ENCODE measurements around the gene SAMD13. TPM values are rescaled to one million over a fixed set of nuclear protein-coding genes. Genes with fewer than 3 reads are reported as not detected.

The SAMD13 gene
- total RNA-seq, 1 donor from 2014 or later, result 14.3 TPM

GRCh38 chr1:84257617-84258016 lies 43.9 kb upstream of the SAMD13 start:
- no peak for DNase-seq (ENCODE audit: low spot score, unreplicated experiment)
- H3K36me3 Mint-ChIP-seq (ENCODE audit: insufficient read depth), result peaks cover 7% of the 10 kb centered on the region
- H3K27me3 Mint-ChIP-seq, result no peaks in the 10 kb centered on the region
- peaks cover 15% of the 10 kb centered on the region for H3K9me3 Mint-ChIP-seq (ENCODE audit: low read depth)
- TF ChIP-seq, protein P1, sequence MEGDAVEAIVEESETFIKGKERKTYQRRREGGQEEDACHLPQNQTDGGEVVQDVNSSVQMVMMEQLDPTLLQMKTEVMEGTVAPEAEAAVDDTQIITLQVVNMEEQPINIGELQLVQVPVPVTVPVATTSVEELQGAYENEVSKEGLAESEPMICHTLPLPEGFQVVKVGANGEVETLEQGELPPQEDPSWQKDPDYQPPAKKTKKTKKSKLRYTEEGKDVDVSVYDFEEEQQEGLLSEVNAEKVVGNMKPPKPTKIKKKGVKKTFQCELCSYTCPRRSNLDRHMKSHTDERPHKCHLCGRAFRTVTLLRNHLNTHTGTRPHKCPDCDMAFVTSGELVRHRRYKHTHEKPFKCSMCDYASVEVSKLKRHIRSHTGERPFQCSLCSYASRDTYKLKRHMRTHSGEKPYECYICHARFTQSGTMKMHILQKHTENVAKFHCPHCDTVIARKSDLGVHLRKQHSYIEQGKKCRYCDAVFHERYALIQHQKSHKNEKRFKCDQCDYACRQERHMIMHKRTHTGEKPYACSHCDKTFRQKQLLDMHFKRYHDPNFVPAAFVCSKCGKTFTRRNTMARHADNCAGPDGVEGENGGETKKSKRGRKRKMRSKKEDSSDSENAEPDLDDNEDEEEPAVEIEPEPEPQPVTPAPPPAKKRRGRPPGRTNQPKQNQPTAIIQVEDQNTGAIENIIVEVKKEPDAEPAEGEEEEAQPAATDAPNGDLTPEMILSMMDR (IDR thresholded peaks at IDR 0.05; ENCODE audit: unreplicated experiment), result no peak
- H3K4me1 Mint-ChIP-seq (ENCODE audit: low read depth), result peaks cover 67% of the 10 kb centered on the region
- H3K4me3 Mint-ChIP-seq (ENCODE audit: low read depth), result no peak overlapping the region
- H3K27ac Mint-ChIP-seq, result no peak overlapping the region

- no peak for DNase-seq (ENCODE audit: low spot score, unreplicated experiment)
- peaks cover 6% of the 10 kb centered on the region for H3K36me3 Mint-ChIP-seq (ENCODE audit: insufficient read depth)
- TF ChIP-seq, protein P1 (IDR thresholded peaks at IDR 0.05; ENCODE audit: unreplicated experiment), result no peak
- H3K9me3 Mint-ChIP-seq (ENCODE audit: low read depth), result peaks cover 14% of the 10 kb centered on the region
- peak overlapping the region; percentile 94 for H3K27ac Mint-ChIP-seq
- peaks cover 73% of the 10 kb centered on the region for H3K4me1 Mint-ChIP-seq (ENCODE audit: low read depth)
- H3K27me3 Mint-ChIP-seq, result no peaks in the 10 kb centered on the region
- H3K4me3 Mint-ChIP-seq (ENCODE audit: low read depth), result no peak overlapping the region
Measured at GRCh38 chr1:84259376-84259775, 42.1 kb upstream of the SAMD13 start.

DNA sequence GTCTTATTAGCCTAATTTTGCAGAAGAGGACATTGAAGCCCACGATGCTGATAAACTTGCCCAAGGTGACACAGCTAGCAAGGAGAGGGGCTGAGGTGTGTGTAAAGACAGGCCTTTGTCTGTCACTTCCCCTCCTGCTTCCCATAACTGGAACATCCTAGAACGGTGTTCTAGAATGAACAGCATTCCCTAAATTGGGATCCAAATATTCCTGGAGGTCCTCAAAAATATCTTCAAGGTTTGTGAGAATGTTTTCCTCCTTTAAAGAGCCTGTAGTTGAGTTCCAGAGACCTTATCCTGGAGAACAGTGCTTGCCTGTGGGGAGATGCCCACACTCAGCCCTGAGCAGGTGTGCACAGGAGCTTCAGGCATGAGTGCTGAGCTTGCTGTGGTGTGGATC lies 41.5 kb upstream of the SAMD13 start:
- Mint-ChIP-seq H3K4me1 (ENCODE audit: low read depth) (peaks cover 69% of the 10 kb centered on the region), H3K27ac (peak overlapping the region; percentile 94), H3K4me3 (ENCODE audit: low read depth) (peak overlapping the region; percentile 12), H3K9me3 (ENCODE audit: low read depth) (peaks cover 12% of the 10 kb centered on the region), H3K36me3 (ENCODE audit: insufficient read depth) (peaks cover 8% of the 10 kb centered on the region), H3K27me3 (no peaks in the 10 kb centered on the region)
- TF ChIP-seq, protein P1 (IDR thresholded peaks at IDR 0.05; ENCODE audit: unreplicated experiment), result no peak
- no peak for DNase-seq (ENCODE audit: low spot score, unreplicated experiment)

DNA sequence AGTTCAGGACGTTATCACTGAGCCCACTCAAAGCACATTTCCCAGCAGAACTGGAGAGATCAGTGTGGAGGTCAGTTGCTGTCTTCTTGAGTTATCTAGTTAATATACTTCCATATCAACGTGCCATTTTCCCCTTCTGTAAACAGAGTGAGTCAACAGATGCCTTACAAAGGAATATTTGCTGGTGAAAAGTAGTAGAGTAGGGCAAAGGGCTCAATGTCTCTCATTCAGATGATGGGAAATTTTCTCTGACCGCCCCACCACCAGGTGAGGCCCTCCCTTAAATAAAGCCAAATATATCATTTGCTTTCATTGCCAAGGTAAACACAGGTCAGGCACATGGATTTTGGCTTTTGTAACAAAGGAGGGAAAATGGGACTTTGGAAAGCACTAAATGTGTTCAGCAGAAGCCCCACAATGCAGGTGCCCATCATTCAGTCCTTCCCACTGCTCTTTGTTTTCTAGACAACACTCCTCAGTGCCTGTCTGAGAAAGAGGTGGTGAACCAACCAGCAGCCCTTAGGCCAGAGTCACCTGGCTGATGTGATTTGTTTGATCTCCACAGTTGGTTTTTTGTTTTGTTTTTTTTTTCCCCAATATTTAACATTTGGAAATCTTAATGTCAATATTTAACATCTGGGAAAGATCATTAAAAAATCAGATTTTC lies 40.5 kb upstream of the SAMD13 start:
- H3K27me3 Mint-ChIP-seq, result no peaks in the 10 kb centered on the region
- peaks cover 65% of the 10 kb centered on the region for H3K4me1 Mint-ChIP-seq (ENCODE audit: low read depth)
- TF ChIP-seq, protein P1 (IDR thresholded peaks at IDR 0.05; ENCODE audit: unreplicated experiment), result no peak
- H3K27ac Mint-ChIP-seq, result peak overlapping the region; percentile 59
- no peak overlapping the region for H3K4me3 Mint-ChIP-seq (ENCODE audit: low read depth)
- H3K36me3 Mint-ChIP-seq (ENCODE audit: insufficient read depth), result peaks cover 9% of the 10 kb centered on the region
- no peak for DNase-seq (ENCODE audit: low spot score, unreplicated experiment)
- peaks cover 16% of the 10 kb centered on the region for H3K9me3 Mint-ChIP-seq (ENCODE audit: low read depth)

GRCh38 chr1:84264961-84265360 lies 36.5 kb upstream of the SAMD13 start:
- Mint-ChIP-seq H3K4me1 (ENCODE audit: low read depth) (peaks cover 50% of the 10 kb centered on the region), H3K9me3 (ENCODE audit: low read depth) (peaks cover 11% of the 10 kb centered on the region), H3K27ac (no peak overlapping the region), H3K4me3 (ENCODE audit: low read depth) (no peak overlapping the region), H3K27me3 (no peaks in the 10 kb centered on the region), H3K36me3 (ENCODE audit: insufficient read depth) (peaks cover 8% of the 10 kb centered on the region)
- no peak for DNase-seq (ENCODE audit: low spot score, unreplicated experiment)
- TF ChIP-seq, protein P1 (IDR thresholded peaks at IDR 0.05; ENCODE audit: unreplicated experiment), result no peak

Data from progenitor cell of endocrine pancreas (in vitro differentiated cells).